ENCODE results near the gene RXRG. TPM values are rescaled to one million over a fixed set of nuclear protein-coding genes. Genes with fewer than 3 reads are reported as not detected.

RXRG gene
- total RNA-seq, 6 experiments from 2014 or later, result 0.26 to 0.32 TPM; not detected in 4

DNA sequence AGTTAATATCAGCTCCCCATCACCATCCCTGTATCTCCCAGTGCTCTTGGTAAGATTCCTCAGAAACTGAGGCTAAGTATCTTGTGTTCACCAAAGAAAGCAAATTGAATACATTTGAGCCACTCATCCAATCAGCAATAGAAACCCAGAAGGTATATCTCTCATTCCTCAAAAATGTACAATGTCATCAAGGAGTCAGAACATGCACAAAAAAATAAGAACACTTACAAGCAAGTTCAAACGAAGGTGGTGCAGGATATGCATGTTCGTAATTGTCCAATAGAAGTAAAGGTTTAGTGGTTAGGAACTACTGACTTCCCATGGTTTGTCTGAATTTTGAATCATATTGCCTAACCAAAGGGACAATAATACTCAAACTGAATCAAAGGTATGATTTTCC, 24.3 kb downstream of the RXRG start:
- ATAC-seq (no peak), DNase-seq (no peak)
- Histone ChIP-seq H3K36me3 (no peaks in the 10 kb centered on the region), H3K9me3 (no peaks in the 10 kb centered on the region), H3K27me3 (no peaks in the 10 kb centered on the region), H3K4me3 (no peak overlapping the region), H3K4me1 (peaks cover 0 to 12% (median 3%) of the 10 kb centered on the region in 4 donors), H3K27ac (no peak overlapping the region)
- WGBS (ENCODE audit: insufficient coverage, low coverage, low lambda C conversion rate, missing lambda C conversion rate), result 56% methylated on average over 2 of the region's 2 CpGs
- TF ChIP-seq POLR2A (IDR thresholded peaks at IDR 0.05), result no peak
- TF ChIP-seq, protein P1, sequence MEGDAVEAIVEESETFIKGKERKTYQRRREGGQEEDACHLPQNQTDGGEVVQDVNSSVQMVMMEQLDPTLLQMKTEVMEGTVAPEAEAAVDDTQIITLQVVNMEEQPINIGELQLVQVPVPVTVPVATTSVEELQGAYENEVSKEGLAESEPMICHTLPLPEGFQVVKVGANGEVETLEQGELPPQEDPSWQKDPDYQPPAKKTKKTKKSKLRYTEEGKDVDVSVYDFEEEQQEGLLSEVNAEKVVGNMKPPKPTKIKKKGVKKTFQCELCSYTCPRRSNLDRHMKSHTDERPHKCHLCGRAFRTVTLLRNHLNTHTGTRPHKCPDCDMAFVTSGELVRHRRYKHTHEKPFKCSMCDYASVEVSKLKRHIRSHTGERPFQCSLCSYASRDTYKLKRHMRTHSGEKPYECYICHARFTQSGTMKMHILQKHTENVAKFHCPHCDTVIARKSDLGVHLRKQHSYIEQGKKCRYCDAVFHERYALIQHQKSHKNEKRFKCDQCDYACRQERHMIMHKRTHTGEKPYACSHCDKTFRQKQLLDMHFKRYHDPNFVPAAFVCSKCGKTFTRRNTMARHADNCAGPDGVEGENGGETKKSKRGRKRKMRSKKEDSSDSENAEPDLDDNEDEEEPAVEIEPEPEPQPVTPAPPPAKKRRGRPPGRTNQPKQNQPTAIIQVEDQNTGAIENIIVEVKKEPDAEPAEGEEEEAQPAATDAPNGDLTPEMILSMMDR (IDR thresholded peaks at IDR 0.05), result no peak
- intact Hi-C loops (cut with DNase I), result no loop called here

DNA sequence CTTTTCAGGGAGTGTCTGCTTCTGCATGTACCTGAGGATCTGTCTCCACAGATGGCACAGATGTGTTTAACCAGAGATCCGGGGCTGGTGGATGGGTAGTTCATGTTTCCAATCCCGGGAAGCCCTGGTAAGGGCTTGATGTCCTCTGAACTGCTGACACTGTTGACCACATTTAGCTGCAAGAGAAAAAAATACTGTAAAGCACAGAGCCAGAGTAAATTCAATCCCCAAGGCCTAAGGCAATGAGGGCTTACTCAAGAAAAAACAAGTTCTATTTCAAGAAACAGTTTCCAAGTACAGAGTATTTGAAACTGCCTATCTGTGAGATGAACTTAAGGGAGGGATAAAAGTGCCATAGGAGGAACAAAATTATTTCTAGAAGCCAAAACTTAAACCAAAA, 25.1 kb downstream of the RXRG start:
- H3K4me3 ChIP-seq, result no peak overlapping the region
- no peaks in the 10 kb centered on the region for H3K27me3 ChIP-seq
- no peak for ATAC-seq
- 69% methylated on average over 2 of the region's 2 CpGs for WGBS (ENCODE audit: insufficient coverage, low coverage, low lambda C conversion rate, missing lambda C conversion rate)
- intact Hi-C loops (cut with DNase I), result no loop called here
- H3K27ac ChIP-seq, result no peak overlapping the region
- TF ChIP-seq, protein P1 (IDR thresholded peaks at IDR 0.05), result no peak
- no peak for TF ChIP-seq POLR2A (IDR thresholded peaks at IDR 0.05)
- peaks cover 0 to 7% (median 1%) of the 10 kb centered on the region in 4 donors for H3K4me1 ChIP-seq
- DNase-seq, result no peak
- no peaks in the 10 kb centered on the region for H3K9me3 ChIP-seq
- no peaks in the 10 kb centered on the region for H3K36me3 ChIP-seq

DNA sequence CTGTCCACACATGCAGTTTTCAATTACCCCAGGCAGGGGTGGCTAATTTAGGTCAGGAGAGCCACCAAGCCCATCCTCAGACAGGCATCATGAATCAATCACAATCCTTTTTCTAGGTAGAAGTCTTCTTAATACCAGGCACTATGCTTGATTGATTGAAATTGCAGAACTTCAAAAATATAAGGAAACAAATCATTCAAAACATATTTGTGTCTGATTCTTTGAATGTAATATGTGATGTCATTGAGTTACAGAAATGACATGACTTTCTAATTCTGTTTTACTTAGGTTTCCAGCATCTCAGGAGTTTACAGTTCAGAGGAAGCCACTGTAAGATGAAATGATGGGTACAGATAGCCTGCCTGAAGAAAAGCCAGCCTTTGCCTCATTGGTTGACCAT, 26.7 kb downstream of the RXRG start:
- DNase-seq (no peak), ATAC-seq (no peak)
- no peaks in the 10 kb centered on the region for H3K4me1 ChIP-seq
- TF ChIP-seq POLR2A (IDR thresholded peaks at IDR 0.05), result no peak
- TF ChIP-seq, protein P1 (IDR thresholded peaks at IDR 0.05), result no peak
- intact Hi-C loops (cut with DNase I), result no loop called here
- H3K27me3 ChIP-seq, result no peaks in the 10 kb centered on the region
- H3K4me3 ChIP-seq, result no peak overlapping the region
- no peaks in the 10 kb centered on the region for H3K36me3 ChIP-seq
- H3K9me3 ChIP-seq, result no peaks in the 10 kb centered on the region
- H3K27ac ChIP-seq, result no peak overlapping the region

DNA sequence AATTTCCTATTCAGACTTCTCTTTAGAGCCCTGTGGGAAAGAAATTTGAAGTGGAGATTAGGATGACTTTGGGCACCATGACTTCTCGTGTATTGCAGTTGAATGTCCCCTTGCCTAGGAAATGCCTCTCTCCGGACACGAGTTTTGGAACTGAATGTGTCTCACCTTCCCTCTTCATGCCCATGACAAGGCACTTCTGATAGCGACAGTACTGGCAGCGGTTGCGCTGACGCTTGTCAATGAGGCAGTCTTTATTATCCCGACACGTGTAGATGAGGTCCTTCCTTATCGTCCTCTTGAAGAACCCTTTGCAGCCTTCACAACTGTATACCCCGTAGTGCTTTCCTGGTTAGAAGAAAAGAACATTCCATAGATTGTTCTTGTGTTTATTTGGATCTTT, 28.1 kb downstream of the RXRG start:
- H3K9me3 ChIP-seq, result no peaks in the 10 kb centered on the region
- no peaks in the 10 kb centered on the region for H3K36me3 ChIP-seq
- ATAC-seq, result no peak
- H3K27ac ChIP-seq, result no peak overlapping the region
- no peak overlapping the region for H3K4me3 ChIP-seq
- 90% methylated on average over 11 of the region's 11 CpGs for WGBS (ENCODE audit: insufficient coverage, low coverage, low lambda C conversion rate, missing lambda C conversion rate)
- intact Hi-C loops (cut with DNase I), result no loop called here
- H3K27me3 ChIP-seq, result no peaks in the 10 kb centered on the region
- H3K4me1 ChIP-seq, result no peaks in the 10 kb centered on the region
- no peak for DNase-seq
- no peak for TF ChIP-seq POLR2A (IDR thresholded peaks at IDR 0.05)
- TF ChIP-seq, protein P1 (IDR thresholded peaks at IDR 0.05), result no peak

DNA sequence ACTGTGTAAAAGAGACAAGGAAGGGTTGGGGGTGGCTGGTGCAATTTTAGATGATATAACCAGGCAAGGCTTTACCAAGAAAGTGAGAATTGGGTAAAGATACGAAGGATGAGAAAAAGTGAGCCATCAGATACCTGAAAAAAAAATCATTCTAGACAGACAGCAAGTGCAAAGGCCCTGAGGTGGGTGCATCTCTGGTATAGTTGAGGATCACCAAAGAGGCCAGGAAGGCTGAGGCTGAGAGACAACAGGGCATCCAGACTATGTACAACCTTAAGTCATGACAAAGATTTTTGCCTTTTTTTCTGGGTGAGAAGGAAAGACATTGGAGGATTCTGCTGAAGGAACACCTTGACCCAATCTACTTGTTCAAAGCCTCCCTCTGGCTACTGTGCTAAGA, 29.9 kb downstream of the RXRG start:
- H3K36me3 ChIP-seq, result no peaks in the 10 kb centered on the region
- WGBS (ENCODE audit: insufficient coverage, low coverage, low lambda C conversion rate, missing lambda C conversion rate), result 69% methylated on average over 1 of the region's 1 CpG
- no peak overlapping the region for H3K4me3 ChIP-seq
- no peak for ATAC-seq
- no peaks in the 10 kb centered on the region for H3K9me3 ChIP-seq
- H3K27ac ChIP-seq, result no peak overlapping the region
- TF ChIP-seq, protein P1 (IDR thresholded peaks at IDR 0.05), result no peak
- no peak for TF ChIP-seq POLR2A (IDR thresholded peaks at IDR 0.05)
- no peaks in the 10 kb centered on the region for H3K27me3 ChIP-seq
- DNase-seq, result no peak
- no peaks in the 10 kb centered on the region for H3K4me1 ChIP-seq
- intact Hi-C loops (cut with DNase I), result no loop called here

Measured in right lobe of liver (tissue), 6 donors.